ENCODE results near the gene WNT9B.
"Not testable (repeated sequence)": the region's sequence is repeated elsewhere in the genome, so short reads cannot be mapped to it uniquely, and the experiment has no call there.

The WNT9B gene

GRCh38 chr17:46917041-46917440, 65.7 kb downstream of the WNT9B start:
- DNase-seq: no peak

DNA sequence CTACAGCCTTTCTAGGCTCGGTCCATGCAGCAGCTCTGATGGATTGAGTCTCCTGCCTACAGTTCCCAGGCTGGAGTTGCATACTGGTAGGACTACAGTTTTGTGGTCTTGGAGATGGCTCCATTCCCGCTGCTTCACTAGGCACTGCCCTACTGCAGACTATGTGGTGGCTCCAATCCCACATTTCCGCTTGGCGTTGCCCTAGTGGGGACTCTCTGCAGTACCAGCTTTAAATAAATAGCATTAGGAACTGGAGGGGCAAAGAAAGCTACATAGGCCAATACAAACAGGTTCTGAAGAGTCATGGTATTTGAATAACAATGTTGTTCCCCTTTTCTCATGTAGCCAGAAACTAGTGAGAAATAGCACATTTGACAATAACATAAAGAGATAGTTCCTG, 66.1 kb downstream of the WNT9B start:
- DNase-seq: peak; percentile 3

DNA sequence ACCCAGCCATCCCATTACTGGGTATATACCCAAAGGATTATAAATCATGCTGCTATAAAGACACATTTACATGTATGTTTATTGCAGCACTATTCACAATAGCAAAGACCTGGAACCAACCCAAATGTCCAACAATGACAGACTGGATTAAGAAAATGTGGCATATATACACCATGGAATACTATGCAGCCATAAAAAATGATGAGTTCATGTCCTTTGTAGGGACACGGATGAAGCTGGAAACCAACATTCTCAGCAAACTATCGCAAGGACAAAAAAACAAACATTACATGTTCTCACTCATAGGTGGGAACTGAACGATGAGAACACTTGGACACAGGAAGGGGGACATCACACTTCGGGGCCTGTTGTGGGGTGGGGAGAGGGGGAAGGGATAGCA, 70.6 kb downstream of the WNT9B start:
- not testable (repeated sequence) for DNase-seq

DNA sequence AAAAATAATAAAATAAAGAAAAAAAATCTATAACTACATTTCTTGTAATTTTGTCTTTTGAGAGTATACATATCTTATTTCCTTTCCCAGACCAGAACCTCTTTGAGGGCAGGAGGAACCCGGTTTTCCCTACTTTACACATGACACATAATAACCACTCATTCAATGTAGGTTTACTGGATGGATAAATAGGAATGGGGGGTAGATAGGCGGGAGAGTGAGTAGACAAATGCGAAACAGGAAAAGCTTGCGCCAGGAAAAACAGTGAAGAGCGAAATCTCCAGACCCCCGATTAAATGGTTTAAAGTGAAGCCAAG, 71.1 kb downstream of the WNT9B start:
- no peak for DNase-seq

DNA sequence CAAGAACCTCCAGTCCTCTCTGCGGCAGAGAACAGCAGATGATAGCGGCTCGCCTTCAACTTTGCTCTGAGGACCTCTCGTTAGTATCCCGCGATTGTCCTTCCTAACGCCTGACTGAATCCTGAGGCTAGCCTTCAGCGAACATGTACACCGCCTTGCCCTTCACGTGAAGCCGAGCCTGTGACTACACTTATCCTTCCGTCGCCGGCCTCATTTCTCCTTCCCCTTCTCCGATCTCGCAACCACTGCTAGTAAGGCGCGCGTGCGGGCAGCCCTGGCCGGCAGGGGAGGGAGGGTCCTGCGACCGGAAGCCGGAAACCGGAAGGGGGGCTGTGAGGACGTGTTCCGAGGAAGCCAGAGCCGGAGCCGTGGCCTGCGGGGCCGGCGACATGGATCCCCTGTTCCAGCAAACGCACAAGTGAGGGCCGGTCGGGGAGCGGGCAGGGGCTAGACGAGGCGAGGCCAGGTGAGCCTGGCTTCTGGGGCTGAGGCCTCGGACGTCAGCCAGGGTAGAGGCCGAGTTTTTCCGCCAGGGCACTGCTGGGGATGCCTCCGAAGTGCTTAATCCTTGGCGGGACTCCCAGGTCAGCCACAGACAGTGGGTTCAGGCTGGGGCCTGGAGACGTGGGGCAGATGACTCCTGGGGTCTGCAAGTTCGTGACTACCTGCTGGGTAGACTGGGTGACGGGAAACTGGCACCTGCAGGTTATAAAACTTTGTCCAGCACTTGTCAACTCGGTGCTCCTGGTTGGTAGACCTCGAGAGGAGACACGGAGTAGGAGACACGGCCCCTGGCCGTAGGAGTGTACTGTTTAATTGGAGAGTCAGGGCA, 71.6 kb downstream of the WNT9B start, which contains the start of gene GOSR2:
TSS of gene GOSR2 (plus strand) at position 357 of the 832 bp plus-strand sequence. CDS start at position 390, 33 bp downstream.
- peak; percentile 89 for DNase-seq

- DNase-seq: peak; percentile 77
These were observed 73.9 kb downstream of the WNT9B start for GRCh38 chr17:46925185-46925868.

DNA sequence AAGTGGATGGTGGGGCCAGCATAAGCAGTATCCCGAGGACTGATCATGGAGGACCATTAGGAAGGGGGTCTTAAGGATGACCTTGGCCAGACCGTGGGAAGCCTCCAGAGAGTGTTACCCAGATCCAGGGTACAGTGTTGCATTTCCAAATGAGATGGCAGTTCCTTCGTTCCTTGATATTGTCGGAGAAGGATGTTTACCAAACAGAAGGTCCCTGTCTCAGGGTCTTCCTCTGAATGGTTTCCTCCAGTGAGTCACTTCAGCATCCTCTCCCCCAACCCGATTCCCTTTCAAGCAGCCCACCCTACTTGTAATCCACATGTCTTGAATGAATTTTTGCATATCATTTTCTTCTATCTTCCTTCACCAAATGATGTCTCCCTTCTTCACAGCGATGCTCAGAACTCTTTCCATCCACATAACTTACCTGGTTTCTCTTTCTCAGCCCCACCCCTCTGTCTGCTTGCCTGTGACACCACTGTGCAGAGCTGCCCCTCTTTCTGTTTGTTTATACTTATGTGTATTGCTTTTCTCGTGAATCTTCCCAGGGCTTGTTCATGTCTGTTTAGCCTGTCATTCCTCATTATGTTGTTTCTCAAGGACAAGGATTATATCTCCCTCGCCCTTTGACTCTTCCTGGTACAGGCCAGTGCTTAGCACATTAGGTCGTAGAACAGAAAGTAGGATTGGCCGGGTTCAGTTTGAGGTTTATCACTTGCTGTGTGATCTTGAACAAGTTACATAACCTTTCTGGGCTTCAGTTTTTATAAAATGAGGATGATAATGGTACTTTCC, 77.3 kb downstream of the WNT9B start:
- DNase-seq: no peak

- DNase-seq: no peak
These were observed 78.0 kb downstream of the WNT9B start for GRCh38 chr17:46929413-46929812.

DNA sequence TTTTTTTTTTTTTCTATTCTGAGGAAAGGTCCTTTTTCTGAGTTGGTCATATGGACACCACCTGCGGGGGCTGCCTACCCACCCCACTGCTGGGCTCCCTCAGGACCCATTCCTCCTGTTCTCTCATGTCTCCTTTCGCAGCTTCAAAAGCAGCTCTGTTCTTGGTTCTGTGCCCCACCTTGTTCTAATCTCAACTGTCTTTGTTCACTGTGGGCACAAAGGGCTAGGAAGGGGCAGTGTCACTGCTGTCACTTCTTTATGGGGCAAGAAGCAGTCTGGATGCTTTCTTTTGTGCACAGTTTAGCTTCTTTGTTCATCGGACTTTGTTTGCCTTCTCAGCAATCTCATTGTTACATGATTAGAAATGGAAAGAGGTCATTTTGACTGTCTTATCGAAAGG, 78.7 kb downstream of the WNT9B start:
- no peak for DNase-seq

GRCh38 chr17:46931596-46931995, 80.2 kb downstream of the WNT9B start:
- DNase-seq: no peak

DNA sequence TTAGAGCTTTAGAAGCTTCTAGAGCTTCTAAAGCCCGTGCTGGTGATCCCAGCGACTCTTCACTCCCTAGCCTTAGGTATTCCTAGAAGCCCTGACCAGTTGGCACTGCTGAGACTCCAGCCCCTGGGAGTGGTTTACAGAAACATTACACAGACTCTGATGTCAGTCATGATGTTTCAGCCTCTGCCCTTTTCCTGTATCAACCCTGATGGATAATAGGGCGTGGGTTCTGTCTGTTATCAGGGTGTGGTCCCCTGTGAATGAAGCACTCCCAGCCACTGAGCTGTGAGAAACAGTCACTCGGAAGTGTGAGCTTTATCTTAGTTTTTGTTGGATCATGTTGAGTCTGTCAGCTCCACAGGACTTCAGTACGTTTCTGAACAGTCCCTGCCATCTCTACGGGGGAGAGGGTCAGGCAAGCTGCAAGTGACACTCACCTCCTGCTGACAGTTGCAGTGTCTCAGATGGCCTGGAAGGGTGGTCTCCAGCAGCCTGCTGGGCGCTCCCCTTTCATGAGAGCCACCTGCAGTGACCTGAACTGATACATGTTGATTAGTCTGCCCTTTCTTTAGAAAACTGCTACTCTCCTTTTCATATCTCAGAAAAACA, 84.4 kb downstream of the WNT9B start:
- no peak for DNase-seq

Data from inflammatory macrophage treated with lipopolysaccharide for 4 hours (primary cell).